NCI-H1092 (cell line): ENCODE measurements around the gene ACADM.
"Not testable (repeated sequence)": the region's sequence is repeated elsewhere in the genome, so short reads cannot be mapped to it uniquely, and the experiment has no call there.

ENCODE experiments used
- DNase-seq: peaks from one replicate; lab custom pipeline; 2025; lab: John Stamatoyannopoulos, UW

The ACADM gene

GRCh38 chr1:75724472-75725022, at the start of gene ACADM:
Gene ACADM, plus strand, starts transcription at chr1:75724709. Its CDS starts 79 bp downstream, at chr1:75724788.
- peak; percentile 69 for DNase-seq

GRCh38 chr1:75677443-75677842, 47.1 kb upstream of the ACADM start:
- DNase-seq, result no peak

GRCh38 chr1:75677964-75678363, 46.5 kb upstream of the ACADM start:
- DNase-seq, result not testable (repeated sequence)

- DNase-seq, result no peak
Observed at GRCh38 chr1:75690547-75690946, 34.0 kb upstream of the ACADM start.

- no peak for DNase-seq
Observed at GRCh38 chr1:75693551-75693950, 31.0 kb upstream of the ACADM start.

GRCh38 chr1:75696000-75696399, 28.5 kb upstream of the ACADM start:
- DNase-seq, result no peak

GRCh38 chr1:75707191-75707590, 17.3 kb upstream of the ACADM start:
- no peak for DNase-seq

- DNase-seq, result no peak
Observed at GRCh38 chr1:75708910-75709309, 15.6 kb upstream of the ACADM start.

- DNase-seq, result no peak
Observed at GRCh38 chr1:75710832-75711231, 13.7 kb upstream of the ACADM start.

GRCh38 chr1:75711846-75712245, 12.7 kb upstream of the ACADM start:
- DNase-seq, result no peak

- DNase-seq, result no peak
Observed at GRCh38 chr1:75712306-75712705, 12.2 kb upstream of the ACADM start.

GRCh38 chr1:75719810-75720209, 4.7 kb upstream of the ACADM start:
- DNase-seq, result no peak

GRCh38 chr1:75720325-75720724, 4.2 kb upstream of the ACADM start:
- no peak for DNase-seq

GRCh38 chr1:75720820-75721219, 3.7 kb upstream of the ACADM start:
- no peak for DNase-seq

- DNase-seq, result not testable (repeated sequence)
Observed at GRCh38 chr1:75722246-75722645, 2.3 kb upstream of the ACADM start.

GRCh38 chr1:75722966-75723365, 1.5 kb upstream of the ACADM start:
- no peak for DNase-seq

- DNase-seq, result peak; percentile 67
Observed at GRCh38 chr1:75723989-75724471, 479 bp upstream of the ACADM start.

GRCh38 chr1:75725266-75725665, 757 bp downstream of the ACADM start:
- no peak for DNase-seq

GRCh38 chr1:75725861-75726361, 1.4 kb downstream of the ACADM start:
- no peak for DNase-seq

GRCh38 chr1:75727571-75727970, 3.1 kb downstream of the ACADM start:
- DNase-seq, result no peak

- DNase-seq, result no peak
Observed at GRCh38 chr1:75730432-75730831, 5.9 kb downstream of the ACADM start.

- no peak for DNase-seq
Observed at GRCh38 chr1:75731881-75732280, 7.4 kb downstream of the ACADM start.

GRCh38 chr1:75732703-75733102, 8.2 kb downstream of the ACADM start:
- no peak for DNase-seq

GRCh38 chr1:75733661-75734060, 9.2 kb downstream of the ACADM start:
- no peak for DNase-seq
